Psoas muscle (tissue), 7 donors: ENCODE measurements around the gene LOC101059915.
"Not testable (repeated sequence)": the region's sequence is repeated elsewhere in the genome, so short reads cannot be mapped to it uniquely, and the experiment has no call there.

Source experiments
- ATAC-seq, 4 donors: fragments of 200-7000 bp; cut with Tn5 transposase; one replicate each; pipeline ENCODE4 v1.9.1; 2020; ENCODE audit warnings: moderate library complexity in 3 of 4, mild to moderate bottlenecking in 2 of 4
- DNase-seq, 2 donors: peaks; one replicate each; pipeline ENCODE4 v3.0.0-alpha.2; 2020
- H3K27ac ChIP-seq: fragments of 200-600 bp; one replicate; pipeline ENCODE4 v1.8.0; 2022
- H3K27me3 ChIP-seq, 3 donors: fragments of 200-600 bp in 1 of 3; one replicate each; pipeline versions ENCODE4 v1.6.1 to v1.8.0; 2013 to 2022; ENCODE audit warnings: low read length in 2 of 3, mild to moderate bottlenecking in 2 of 3, moderate library complexity in 1 of 3; ENCODE audit not compliant: insufficient read depth in 3 of 3
- H3K36me3 ChIP-seq, 2 donors: fragments of 200-600 bp in 1 of 2; one replicate each; pipeline versions ENCODE4 v1.6.1 to v1.8.0; 2013 to 2022; ENCODE audit warnings: low read depth in 1 of 2, mild to moderate bottlenecking in 1 of 2, moderate library complexity in 1 of 2; ENCODE audit not compliant: insufficient read depth in 1 of 2
- H3K4me1 ChIP-seq: fragments of 200-600 bp; one replicate; pipeline ENCODE4 v1.8.0; 2022
- H3K4me3 ChIP-seq: fragments of 200-600 bp; one replicate; pipeline ENCODE4 v1.8.0; 2022; ENCODE audit warnings: mild to moderate bottlenecking
- H3K9me3 ChIP-seq: fragments of 200-600 bp; one replicate; pipeline ENCODE4 v1.8.0; 2022
- WGBS, 3 donors: extraction: QIAGEN DNeasy Blood & Tissue Kit; methylation state at CpG; one replicate each; pipeline versions ENCODE4 v1.1.6 to v1.1.7; 2013; 5-methylcytosine and 5-hydroxymethylcytosine counted together
- intact Hi-C, 2 donors: fragments of 100-400 bp; cut with DNase I; formaldehyde crosslinking; loops; one replicate each; pipeline versions ENCODE4 v1.11.0 to v1.14.2; 2022
- TF ChIP-seq, protein P1 (sequence below): fragments of 200-600 bp; IDR thresholded peaks from one replicate; pipeline ENCODE4 v1.8.0; 2022; ENCODE audit warnings: antibody characterized with exemption
- donor health status: healthy with polysubstance abuse.
- donor health status: DM: no; HTN: no; CAD: no; lungs with moderate emphysema.
- donor health status: Bipolar disorder and iron deficiency.
- donor health status: healthy.
- donor health status: DM: yes; HTN: yes; CAD: no.
- donor health status: DM: no; HTN: no; CAD: no.
- donor health status: DM: yes; HTN: yes; CAD: no.

The LOC101059915 gene

DNA sequence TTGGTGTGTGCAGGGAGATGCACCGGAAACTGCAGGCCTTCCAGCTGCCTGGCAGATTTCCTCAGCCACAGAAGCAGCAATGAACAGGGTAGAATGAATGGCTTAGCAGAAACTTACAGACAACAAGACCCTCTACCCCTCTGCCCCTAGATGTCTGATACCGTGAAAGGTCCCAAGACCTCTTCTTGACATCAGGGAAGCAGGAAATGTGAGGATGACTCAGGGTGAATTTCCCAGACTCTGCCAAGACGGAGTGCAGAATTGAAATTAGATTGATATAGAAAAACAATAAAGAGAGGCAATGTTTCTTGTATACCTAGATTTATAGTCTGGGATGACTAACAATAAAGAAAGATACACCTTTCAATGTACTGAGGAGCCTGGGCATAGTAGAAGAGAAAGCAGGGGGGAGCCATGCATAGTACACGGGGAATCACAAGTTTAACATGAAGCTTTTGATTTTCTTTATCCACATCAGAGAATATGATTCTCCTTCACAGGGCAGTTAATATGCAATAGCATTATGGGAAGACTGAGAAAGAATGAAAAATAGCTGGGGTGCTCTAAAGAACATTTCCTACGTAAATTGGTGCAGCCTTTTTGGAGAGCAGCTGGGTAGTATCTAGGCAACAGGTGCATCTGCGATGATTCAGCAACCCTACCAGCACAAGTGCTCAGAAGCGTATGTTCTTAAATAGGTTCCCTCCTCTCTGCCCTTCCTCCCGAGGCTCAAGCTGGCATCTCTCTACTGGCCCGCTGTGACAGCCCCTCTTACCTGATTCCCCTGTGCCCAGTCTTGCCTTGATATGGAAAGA is 30.7 kb upstream of the LOC101059915 start:
- Histone ChIP-seq H3K27ac (peak overlapping the region; percentile 79), H3K27me3 (no peaks in the 10 kb centered on the region), H3K4me3 (no peak overlapping the region), H3K9me3 (no peaks in the 10 kb centered on the region), H3K36me3 (no peaks in the 10 kb centered on the region), H3K4me1 (peaks cover 9% of the 10 kb centered on the region)
- TF ChIP-seq, protein P1, sequence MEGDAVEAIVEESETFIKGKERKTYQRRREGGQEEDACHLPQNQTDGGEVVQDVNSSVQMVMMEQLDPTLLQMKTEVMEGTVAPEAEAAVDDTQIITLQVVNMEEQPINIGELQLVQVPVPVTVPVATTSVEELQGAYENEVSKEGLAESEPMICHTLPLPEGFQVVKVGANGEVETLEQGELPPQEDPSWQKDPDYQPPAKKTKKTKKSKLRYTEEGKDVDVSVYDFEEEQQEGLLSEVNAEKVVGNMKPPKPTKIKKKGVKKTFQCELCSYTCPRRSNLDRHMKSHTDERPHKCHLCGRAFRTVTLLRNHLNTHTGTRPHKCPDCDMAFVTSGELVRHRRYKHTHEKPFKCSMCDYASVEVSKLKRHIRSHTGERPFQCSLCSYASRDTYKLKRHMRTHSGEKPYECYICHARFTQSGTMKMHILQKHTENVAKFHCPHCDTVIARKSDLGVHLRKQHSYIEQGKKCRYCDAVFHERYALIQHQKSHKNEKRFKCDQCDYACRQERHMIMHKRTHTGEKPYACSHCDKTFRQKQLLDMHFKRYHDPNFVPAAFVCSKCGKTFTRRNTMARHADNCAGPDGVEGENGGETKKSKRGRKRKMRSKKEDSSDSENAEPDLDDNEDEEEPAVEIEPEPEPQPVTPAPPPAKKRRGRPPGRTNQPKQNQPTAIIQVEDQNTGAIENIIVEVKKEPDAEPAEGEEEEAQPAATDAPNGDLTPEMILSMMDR, result no peak
- DNase-seq (no peak), ATAC-seq (peak; percentile 77 to 82 (median 80))
- intact Hi-C loops, result no loop called here
- WGBS, 3 donors, result 37 to 61% (median 47%) methylated on average over 9 of the region's 9 CpGs

DNA sequence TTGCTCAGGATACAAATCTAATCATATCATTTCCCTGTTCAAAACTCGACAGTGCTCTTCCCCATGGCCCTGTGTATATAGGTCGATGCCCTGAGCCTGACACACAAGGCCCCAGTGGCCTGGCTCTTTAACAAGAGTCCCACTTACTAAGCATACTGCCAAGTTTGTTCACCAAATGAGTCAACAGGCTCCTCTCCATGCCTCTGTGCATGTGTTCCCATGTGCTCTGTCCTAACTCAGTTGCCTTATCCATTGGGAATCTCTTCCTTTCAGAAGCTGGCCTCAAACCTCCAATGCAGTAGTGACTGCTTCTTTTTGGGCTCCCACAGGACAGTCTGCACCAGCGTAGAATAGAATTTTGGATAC is 30.1 kb upstream of the LOC101059915 start:
- H3K36me3 ChIP-seq, result no peaks in the 10 kb centered on the region
- TF ChIP-seq, protein P1, result no peak
- peaks cover 9% of the 10 kb centered on the region for H3K4me1 ChIP-seq
- intact Hi-C loops, result no loop called here
- H3K27me3 ChIP-seq, result no peaks in the 10 kb centered on the region
- H3K4me3 ChIP-seq, result no peak overlapping the region
- ATAC-seq (peak; percentile 63 to 81 (median 70)), DNase-seq (no peak)
- peak overlapping the region; percentile 79 for H3K27ac ChIP-seq
- no peaks in the 10 kb centered on the region for H3K9me3 ChIP-seq
- WGBS, 3 donors, result 46 to 76% (median 55%) methylated on average over 2 to 3 of the region's 3 CpGs

DNA sequence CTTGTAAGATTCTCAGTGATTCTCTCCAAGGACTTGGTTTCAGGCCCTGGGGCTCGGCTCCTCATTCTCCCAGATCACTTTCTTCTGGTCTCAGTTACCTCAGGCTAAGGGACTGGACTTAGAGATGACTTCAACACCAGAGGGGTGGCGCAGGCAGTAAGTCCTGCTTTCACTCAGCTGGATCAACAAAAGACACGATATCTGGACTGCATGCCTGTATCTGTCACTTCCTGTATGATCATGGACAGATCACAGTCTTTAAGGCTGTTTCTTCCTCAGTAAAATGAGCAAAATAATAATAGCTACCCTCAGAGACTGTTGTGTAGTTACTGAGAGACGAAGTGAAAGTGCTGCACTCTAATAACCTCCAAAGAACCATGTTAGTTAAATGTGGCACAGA is 29.5 kb upstream of the LOC101059915 start:
- Histone ChIP-seq H3K36me3 (no peaks in the 10 kb centered on the region), H3K9me3 (no peaks in the 10 kb centered on the region), H3K27ac (peak overlapping the region; percentile 79), H3K4me3 (no peak overlapping the region), H3K27me3 (no peaks in the 10 kb centered on the region), H3K4me1 (peaks cover 9% of the 10 kb centered on the region)
- ATAC-seq (no peak), DNase-seq (no peak)
- 51 to 78% (median 52%) methylated on average over 4 of the region's 4 CpGs for WGBS, 3 donors
- intact Hi-C loops, result no loop called here
- TF ChIP-seq, protein P1, result no peak

DNA sequence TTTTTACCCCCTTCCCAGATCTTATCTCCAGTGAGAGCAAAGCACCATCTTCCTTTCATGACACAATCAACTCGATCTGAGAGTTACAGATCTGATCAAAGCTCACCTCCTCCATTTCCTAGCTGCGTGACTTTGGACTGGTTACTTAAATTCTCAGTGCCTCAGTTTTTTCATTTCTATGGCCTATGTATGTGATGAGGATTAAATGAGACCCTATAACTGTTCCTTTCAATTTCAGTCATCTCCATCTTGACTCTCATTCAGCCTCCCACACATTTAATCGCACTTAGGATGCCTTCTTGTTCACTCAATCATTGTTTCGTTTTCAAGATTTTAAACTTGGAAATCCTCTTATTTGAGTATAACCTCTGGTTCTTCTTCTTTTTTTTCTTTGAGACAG is 28.9 kb upstream of the LOC101059915 start:
- Histone ChIP-seq H3K4me1 (peaks cover 6% of the 10 kb centered on the region), H3K9me3 (no peaks in the 10 kb centered on the region), H3K4me3 (no peak overlapping the region), H3K27me3 (no peaks in the 10 kb centered on the region), H3K36me3 (no peaks in the 10 kb centered on the region), H3K27ac (no peak overlapping the region)
- whole genome bisulfite sequencing, 3 donors, result 78 to 89% (median 85%) methylated on average over 4 of the region's 4 CpGs
- ATAC-seq (no peak), DNase-seq (no peak)
- TF ChIP-seq, protein P1, result no peak
- intact Hi-C loops, result no loop called here

DNA sequence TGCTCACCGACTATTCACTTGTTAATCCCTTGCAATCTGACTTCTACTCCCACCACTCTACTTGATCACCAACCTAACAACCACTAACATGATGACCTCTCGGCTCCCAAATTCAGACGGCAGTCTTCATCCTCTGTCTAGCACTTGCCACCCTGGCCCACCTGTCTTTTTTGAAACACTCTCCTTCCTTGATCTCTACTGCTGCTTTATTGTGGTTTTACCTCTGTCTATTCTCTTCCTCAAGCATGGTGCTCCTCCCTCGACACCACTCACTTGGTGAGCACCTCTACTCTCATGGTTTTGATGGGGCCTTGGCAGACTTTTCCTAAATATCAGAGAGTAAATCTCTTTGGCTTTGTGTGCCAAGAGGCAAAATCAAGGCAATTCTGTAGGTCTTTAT is 27.3 kb upstream of the LOC101059915 start:
- TF ChIP-seq, protein P1, result no peak
- ATAC-seq (no peak), DNase-seq (no peak)
- whole genome bisulfite sequencing, 3 donors, result 79 to 98% (median 92%) methylated on average over 4 of the region's 4 CpGs
- H3K4me1 ChIP-seq, result peaks cover 6% of the 10 kb centered on the region
- intact Hi-C loops, result no loop called here
- H3K9me3 ChIP-seq, result no peaks in the 10 kb centered on the region
- no peaks in the 10 kb centered on the region for H3K27me3 ChIP-seq
- no peaks in the 10 kb centered on the region for H3K36me3 ChIP-seq
- no peak overlapping the region for H3K4me3 ChIP-seq
- no peak overlapping the region for H3K27ac ChIP-seq

DNA sequence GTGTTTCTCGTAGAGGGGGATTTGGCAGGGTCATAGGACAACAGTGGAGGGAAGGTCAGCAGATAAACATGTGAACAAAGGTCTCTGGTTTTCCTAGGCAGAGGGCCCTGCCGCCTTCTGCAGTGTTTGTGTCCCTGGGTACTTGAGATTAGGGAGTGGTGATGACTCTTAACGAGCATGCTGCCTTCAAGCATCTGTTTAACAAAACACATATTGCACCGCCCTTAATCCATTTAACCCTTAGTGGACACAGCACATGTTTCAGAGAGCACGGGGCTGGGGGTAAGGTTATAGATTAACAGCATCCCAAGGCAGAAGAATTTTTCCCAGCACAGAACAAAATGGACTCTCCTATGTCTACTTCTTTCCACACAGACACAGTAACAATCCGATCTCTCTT is 22.9 kb upstream of the LOC101059915 start:
- H3K9me3 ChIP-seq, H3K27ac ChIP-seq, intact Hi-C loops, H3K4me3 ChIP-seq, ATAC-seq, H3K27me3 ChIP-seq, DNase-seq, H3K36me3 ChIP-seq, H3K4me1 ChIP-seq: not testable (repeated sequence)
- WGBS, 3 donors, result 60 to 81% (median 60%) methylated on average over 4 to 5 of the region's 6 CpGs
